H9 (cell line): Measurements from ENCODE around the gene MRPL1. TPM values are rescaled to one million over a fixed set of nuclear protein-coding genes. Genes with fewer than 3 reads are reported as not detected.

Source experiments
- DNase-seq: peaks from one replicate; pipeline ENCODE4 v3.0.0-alpha.2; 2017
- H2AFZ ChIP-seq: one replicate; pipeline ENCODE4 v1.6.1; 2013; ENCODE audit warnings: mild to moderate bottlenecking, low read length, control low read depth, moderate library complexity
- H2AK5ac ChIP-seq: 2 replicates; pipeline ENCODE4 v1.6.1; 2013; ENCODE audit warnings: low read length, control low read depth, mixed read lengths; ENCODE audit not compliant: insufficient read length
- H2BK120ac ChIP-seq: one replicate; pipeline ENCODE4 v1.6.1; 2013; ENCODE audit warnings: low read depth, mild to moderate bottlenecking, low read length, control low read depth, inconsistent platforms; ENCODE audit not compliant: poor library complexity, severe bottlenecking
- H2BK12ac ChIP-seq: 2 replicates; pipeline ENCODE4 v1.6.1; 2013; ENCODE audit warnings: low read length, control low read depth, mixed read lengths, low read depth; ENCODE audit not compliant: insufficient read length
- H2BK15ac ChIP-seq: 2 replicates; pipeline ENCODE4 v1.6.1; 2013; ENCODE audit warnings: low read depth, low read length, control low read depth
- H2BK20ac ChIP-seq: one replicate; pipeline ENCODE4 v1.6.1; 2013; ENCODE audit warnings: low read depth, mild to moderate bottlenecking, low read length, control low read depth, inconsistent platforms; ENCODE audit not compliant: poor library complexity, severe bottlenecking
- H2BK5ac ChIP-seq: 2 replicates; pipeline ENCODE4 v1.6.1; 2013; ENCODE audit warnings: low read length, control low read depth, mixed read lengths; ENCODE audit not compliant: insufficient read length
- H3K14ac ChIP-seq: 2 replicates; pipeline ENCODE4 v1.6.1; 2013; ENCODE audit warnings: low read length, control low read depth; ENCODE audit not compliant: insufficient read depth
- H3K18ac ChIP-seq: 2 replicates; pipeline ENCODE4 v1.6.1; 2013; ENCODE audit warnings: low read depth, mild to moderate bottlenecking, mixed read lengths, low read length, control low read depth; ENCODE audit not compliant: insufficient read length
- H3K23ac ChIP-seq: 2 replicates; pipeline ENCODE4 v1.6.1; 2013; ENCODE audit warnings: low read length, control low read depth, mixed read lengths, low read depth; ENCODE audit not compliant: insufficient read length
- H3K23me2 ChIP-seq: 2 replicates; pipeline ENCODE4 v1.6.1; 2013; ENCODE audit warnings: low read depth, mild to moderate bottlenecking, mixed read lengths, low read length, control low read depth; ENCODE audit not compliant: insufficient read length, poor library complexity, severe bottlenecking
- H3K27ac ChIP-seq: 2 replicates; pipeline ENCODE4 v1.5.1; 2013; ENCODE audit warnings: low read length, control low read depth, mixed read lengths, low read depth; ENCODE audit not compliant: insufficient read length
- H3K27me3 ChIP-seq: 2 replicates; pipeline ENCODE4 v1.6.1; 2013; ENCODE audit warnings: low read length, control low read depth, inconsistent platforms; ENCODE audit not compliant: insufficient read depth
- H3K4ac ChIP-seq: 2 replicates; pipeline ENCODE4 v1.6.1; 2013; ENCODE audit warnings: low read depth, mild to moderate bottlenecking, control low read depth, inconsistent platforms, low read length, moderate library complexity
- H3K4me1 ChIP-seq: 2 replicates; pipeline ENCODE4 v1.6.1; 2013; ENCODE audit warnings: low read length, control low read depth, inconsistent platforms; ENCODE audit not compliant: insufficient read depth
- H3K4me2 ChIP-seq: 2 replicates; pipeline ENCODE4 v1.6.1; 2013; ENCODE audit warnings: low read length, control low read depth, mixed read lengths; ENCODE audit not compliant: insufficient read length, insufficient read depth
- H3K56ac ChIP-seq: 2 replicates; pipeline ENCODE4 v1.6.1; 2013; ENCODE audit warnings: low read depth, mild to moderate bottlenecking, mixed read lengths, low read length, control low read depth; ENCODE audit not compliant: insufficient read length
- H3K79me1 ChIP-seq: 2 replicates; pipeline ENCODE4 v1.6.1; 2013; ENCODE audit warnings: low read depth, mild to moderate bottlenecking, moderate library complexity, low read length, control low read depth, inconsistent platforms; ENCODE audit not compliant: insufficient read depth, poor library complexity, severe bottlenecking
- H3K79me2 ChIP-seq: 2 replicates; pipeline ENCODE4 v1.6.1; 2013; ENCODE audit warnings: low read length, control low read depth, inconsistent platforms; ENCODE audit not compliant: insufficient read depth
- H3K9ac ChIP-seq: 2 replicates; pipeline ENCODE4 v1.6.1; 2013; ENCODE audit warnings: low read length, control low read depth, mixed read lengths; ENCODE audit not compliant: insufficient read length; ENCODE audit errors: extremely low read depth
- H3K9me3 ChIP-seq: one replicate; pipeline ENCODE4 v1.6.1; 2013; ENCODE audit warnings: low read depth, low read length, inconsistent platforms; ENCODE audit not compliant: control insufficient read depth
- H3T11ph ChIP-seq: one replicate; pipeline ENCODE4 v1.6.1; 2013; ENCODE audit warnings: mild to moderate bottlenecking, low read length, control low read depth, inconsistent platforms
- H4K20me1 ChIP-seq: one replicate; pipeline ENCODE4 v1.6.1; 2013; ENCODE audit not compliant: control insufficient read depth, insufficient read length, insufficient read depth
- H4K5ac ChIP-seq: 2 replicates; pipeline ENCODE4 v1.6.1; 2013; ENCODE audit warnings: low read depth, mild to moderate bottlenecking, mixed read lengths, low read length, control low read depth; ENCODE audit not compliant: insufficient read length
- H4K8ac ChIP-seq: replicated peaks from 2 replicates; pipeline ENCODE4 v1.6.1; 2013; ENCODE audit warnings: low read length, control low read depth, mixed read lengths, low read depth; ENCODE audit not compliant: insufficient read length
- H4K91ac ChIP-seq: 2 replicates; pipeline ENCODE4 v1.6.1; 2013; ENCODE audit warnings: low read depth, mild to moderate bottlenecking, moderate library complexity, mixed read lengths, low read length, control low read depth; ENCODE audit not compliant: insufficient read length
- H3K27ac Mint-ChIP-seq, 3 experiments: 2 replicates in 2 of 3; 3 replicates in 1 of 3; pipeline ENCODE4 v1.8.0; 2020 to 2021; ENCODE audit warnings: mixed read lengths in 3 of 3, mild to moderate bottlenecking in 1 of 3, moderate library complexity in 1 of 3
- H3K27me3 Mint-ChIP-seq: 2 replicates; pipeline ENCODE4 v1.8.0; 2021; ENCODE audit warnings: low read depth, mild to moderate bottlenecking, moderate library complexity, mixed read lengths
- H3K36me3 Mint-ChIP-seq, 3 experiments: 2 replicates in 2 of 3; 3 replicates in 1 of 3; pipeline ENCODE4 v1.8.0; 2020 to 2021; ENCODE audit warnings: low read depth in 3 of 3, mixed read lengths in 3 of 3; ENCODE audit not compliant: insufficient read depth in 1 of 3
- H3K4me1 Mint-ChIP-seq, 2 experiments: 2 replicates each; pipeline ENCODE4 v1.8.0; 2020; ENCODE audit warnings: mixed read lengths in 2 of 2
- H3K4me3 Mint-ChIP-seq, 2 experiments: 2 replicates in 1 of 2; 3 replicates in 1 of 2; pipeline ENCODE4 v1.8.0; 2020 to 2021; ENCODE audit warnings: mild to moderate bottlenecking in 2 of 2, mixed read lengths in 2 of 2, moderate library complexity in 1 of 2
- H3K9me3 Mint-ChIP-seq, 2 experiments: 2 replicates in 1 of 2; 3 replicates in 1 of 2; pipeline ENCODE4 v1.8.0; 2020; ENCODE audit warnings: mild to moderate bottlenecking in 2 of 2, mixed read lengths in 2 of 2, moderate library complexity in 1 of 2
- CTCF ChIP-seq: fragments of 200-600 bp; sonication (generic); conservative IDR thresholded peaks from 3 replicates; pipeline ENCODE4 v1.8.0; 2021; ENCODE audit warnings: antibody characterized with exemption, mild to moderate bottlenecking
- WGBS: extraction: QIAGEN DNeasy Blood & Tissue Kit; methylation state at CpG from one replicate; pipeline ENCODE4 v1.1.7; 2013; ENCODE audit warnings: missing lambda C conversion rate, low lambda C conversion rate, mixed read lengths; ENCODE audit not compliant: insufficient read length; ENCODE audit errors: extremely low coverage; 5-methylcytosine and 5-hydroxymethylcytosine counted together
- total RNA-seq: library from RNA; stranded (reverse); gene quantifications from 2 replicates; pipeline ENCODE4 v1.2.1, GENCODE V29; 2021

MRPL1 gene
- total RNA-seq, 1 experiment from 2014 or later: 39.0 TPM

GRCh38 chr4:77845929-77846328, 16.7 kb upstream of the MRPL1 start:
- H3K14ac ChIP-seq: no peak overlapping the region
- H4K91ac ChIP-seq: no peak overlapping the region
- no peak for DNase-seq
- no peaks in the 10 kb centered on the region for H3K27me3 ChIP-seq
- no peak overlapping the region for H3K56ac ChIP-seq
- no peak overlapping the region for H3T11ph ChIP-seq
- H3K4me1 Mint-ChIP-seq: peaks cover 11 to 17% of the 10 kb centered on the region in 2 experiments
- H3K9me3 Mint-ChIP-seq: no peaks in the 10 kb centered on the region
- H3K4me1 ChIP-seq: no peaks in the 10 kb centered on the region
- WGBS: no CpG with 5 or more reads among the region's 3 CpGs
- H4K5ac ChIP-seq: no peak overlapping the region
- no peak overlapping the region for H2AFZ ChIP-seq
- no peak overlapping the region for H2BK15ac ChIP-seq
- no peak overlapping the region for H2BK120ac ChIP-seq
- H3K27ac ChIP-seq: no peak overlapping the region
- no peaks in the 10 kb centered on the region for H3K23me2 ChIP-seq
- no peak overlapping the region for H4K8ac ChIP-seq
- H3K9me3 ChIP-seq: no peaks in the 10 kb centered on the region
- no peaks in the 10 kb centered on the region for H3K27me3 Mint-ChIP-seq
- no peaks in the 10 kb centered on the region for H3K79me2 ChIP-seq
- no peak overlapping the region for H3K4me2 ChIP-seq
- no peaks in the 10 kb centered on the region for H3K79me1 ChIP-seq
- no peak overlapping the region for H2BK5ac ChIP-seq
- no peak overlapping the region for H3K4ac ChIP-seq
- TF ChIP-seq CTCF: no peak
- no peak overlapping the region for H2BK20ac ChIP-seq
- no peak overlapping the region for H3K4me3 Mint-ChIP-seq
- no peak overlapping the region for H2AK5ac ChIP-seq
- no peak overlapping the region for H3K23ac ChIP-seq
- H3K27ac Mint-ChIP-seq: no peak overlapping the region
- H3K18ac ChIP-seq: no peak overlapping the region
- no peak overlapping the region for H3K9ac ChIP-seq
- H2BK12ac ChIP-seq: no peak overlapping the region
- H3K36me3 Mint-ChIP-seq: no peaks in the 10 kb centered on the region
- no peaks in the 10 kb centered on the region for H4K20me1 ChIP-seq
